Astrocyte (in vitro differentiated cells and primary cell): ENCODE data around the gene UTS2B. TPM values are rescaled to one million over a fixed set of nuclear protein-coding genes. Genes with fewer than 3 reads are reported as not detected.

Experiments
- DNase-seq: peaks from one replicate; pipeline ENCODE4 v3.0.0-alpha.2; 2010; ENCODE audit warnings: low read depth
- FAIRE-seq: peaks from 2 replicates; lab custom pipeline; 2011; peaks lifted over from hg19 to GRCh38; lab: Jason Lieb, UNC
- H2AFZ ChIP-seq: 2 replicates; pipeline ENCODE4 v1.6.0; 2012; ENCODE audit warnings: low read depth, low read length, inconsistent platforms
- H3K27ac ChIP-seq: 2 replicates; pipeline ENCODE4 v1.5.1; 2011; ENCODE audit warnings: low read depth, low read length, inconsistent platforms
- H3K27me3 ChIP-seq: 2 replicates; pipeline ENCODE4 v1.6.0; 2011; ENCODE audit warnings: low read length, inconsistent platforms; ENCODE audit not compliant: insufficient read depth
- H3K36me3 ChIP-seq: 2 replicates; pipeline ENCODE4 v1.5.1; 2011; ENCODE audit warnings: low read length, inconsistent platforms; ENCODE audit not compliant: insufficient read depth
- H3K4me1 ChIP-seq: 2 replicates; pipeline ENCODE4 v1.5.1; 2011; ENCODE audit warnings: low read length, inconsistent platforms; ENCODE audit not compliant: insufficient read depth
- H3K4me2 ChIP-seq: 2 replicates; pipeline ENCODE4 v1.6.0; 2012; ENCODE audit warnings: low read length, inconsistent platforms
- H3K4me3 ChIP-seq: 2 replicates; pipeline ENCODE4 v1.5.1; 2011; ENCODE audit warnings: low read depth, mild to moderate bottlenecking, low read length, inconsistent platforms; ENCODE audit not compliant: insufficient read depth
- H3K79me2 ChIP-seq: 2 replicates; pipeline ENCODE4 v1.6.0; 2012; ENCODE audit warnings: mild to moderate bottlenecking, low read length, inconsistent platforms; ENCODE audit not compliant: insufficient read depth
- H3K9ac ChIP-seq: 2 replicates; pipeline ENCODE4 v1.6.0; 2012; ENCODE audit warnings: mild to moderate bottlenecking, low read length, inconsistent platforms
- H3K9me3 ChIP-seq: 2 replicates; pipeline ENCODE4 v1.5.1; 2012; ENCODE audit warnings: low read depth, mild to moderate bottlenecking, low read length, inconsistent platforms; ENCODE audit not compliant: insufficient read depth
- H4K20me1 ChIP-seq: 2 replicates; pipeline ENCODE4 v1.6.0; 2012; ENCODE audit warnings: low read length, inconsistent platforms; ENCODE audit not compliant: insufficient read depth
- H3K27ac Mint-ChIP-seq: one replicate; pipeline ENCODE4 v1.8.0; 2021; ENCODE audit warnings: mild to moderate bottlenecking, mixed read lengths; ENCODE audit not compliant: unreplicated experiment
- H3K27me3 Mint-ChIP-seq: one replicate; pipeline ENCODE4 v1.8.0; 2021; ENCODE audit warnings: low read depth, mixed read lengths; ENCODE audit not compliant: unreplicated experiment
- H3K36me3 Mint-ChIP-seq: one replicate; pipeline ENCODE4 v1.8.0; 2021; ENCODE audit warnings: low read depth, mixed read lengths; ENCODE audit not compliant: unreplicated experiment
- H3K4me1 Mint-ChIP-seq: one replicate; pipeline ENCODE4 v1.8.0; 2021; ENCODE audit warnings: low read depth, mixed read lengths; ENCODE audit not compliant: unreplicated experiment
- H3K4me3 Mint-ChIP-seq: one replicate; pipeline ENCODE4 v1.8.0; 2021; ENCODE audit warnings: mild to moderate bottlenecking, moderate library complexity, mixed read lengths; ENCODE audit not compliant: unreplicated experiment
- H3K9me3 Mint-ChIP-seq: one replicate; pipeline ENCODE4 v1.8.0; 2021; ENCODE audit warnings: mild to moderate bottlenecking, mixed read lengths; ENCODE audit not compliant: unreplicated experiment
- CTCF ChIP-seq: IDR thresholded peaks from 2 replicates; pipeline ENCODE4 v1.5.1; 2011; ENCODE audit warnings: low read depth, mild to moderate bottlenecking, inconsistent platforms, low read length, moderate library complexity; ENCODE audit not compliant: insufficient read depth
- EZH2 ChIP-seq: IDR thresholded peaks from 2 replicates; pipeline ENCODE4 v1.6.1; 2012; ENCODE audit warnings: mild to moderate bottlenecking, low read length, inconsistent platforms; ENCODE audit not compliant: insufficient read depth
- total RNA-seq: library from RNA; stranded (reverse); gene quantifications from 2 replicates; pipeline ENCODE4 v1.2.1, GENCODE V29; 2021

The UTS2B gene
- total RNA-seq, 1 donor from 2014 or later, result 0.75 TPM

- H3K36me3 ChIP-seq, result no peaks in the 10 kb centered on the region
- TF ChIP-seq EZH2 (no peak), CTCF (no peak)
- no peaks in the 10 kb centered on the region for H3K27me3 ChIP-seq
- FAIRE-seq, result no peak
- H3K9me3 Mint-ChIP-seq, result peaks cover 2% of the 10 kb centered on the region
- no peaks in the 10 kb centered on the region for H4K20me1 ChIP-seq
- H3K4me1 Mint-ChIP-seq, result peaks cover 7% of the 10 kb centered on the region
- no peak overlapping the region for H3K27ac Mint-ChIP-seq
- no peak overlapping the region for H2AFZ ChIP-seq
- H3K27me3 Mint-ChIP-seq, result peaks cover 7% of the 10 kb centered on the region
- no peak overlapping the region for H3K4me2 ChIP-seq
- H3K4me3 Mint-ChIP-seq, result no peak overlapping the region
- H3K4me1 ChIP-seq, result no peaks in the 10 kb centered on the region
- no peaks in the 10 kb centered on the region for H3K9me3 ChIP-seq
- H3K4me3 ChIP-seq, result no peak overlapping the region
- no peaks in the 10 kb centered on the region for H3K36me3 Mint-ChIP-seq
- no peak overlapping the region for H3K27ac ChIP-seq
- H3K79me2 ChIP-seq, result no peaks in the 10 kb centered on the region
- peak; percentile 30 for DNase-seq
- H3K9ac ChIP-seq, result no peak overlapping the region
Measured at GRCh38 chr3:191303596-191303995, 26.7 kb downstream of the UTS2B start.

- H3K27me3 ChIP-seq, result no peaks in the 10 kb centered on the region
- no peaks in the 10 kb centered on the region for H3K79me2 ChIP-seq
- no peak overlapping the region for H2AFZ ChIP-seq
- Mint-ChIP-seq H3K27me3 (peaks cover 7% of the 10 kb centered on the region), H3K4me3 (no peak overlapping the region), H3K9me3 (peaks cover 2% of the 10 kb centered on the region), H3K27ac (no peak overlapping the region), H3K36me3 (no peaks in the 10 kb centered on the region), H3K4me1 (peaks cover 7% of the 10 kb centered on the region)
- FAIRE-seq (no peak), DNase-seq (no peak)
- H3K9me3 ChIP-seq, result no peaks in the 10 kb centered on the region
- H3K4me2 ChIP-seq, result no peak overlapping the region
- H3K36me3 ChIP-seq, result no peaks in the 10 kb centered on the region
- no peak overlapping the region for H3K27ac ChIP-seq
- no peak overlapping the region for H3K4me3 ChIP-seq
- no peaks in the 10 kb centered on the region for H4K20me1 ChIP-seq
- H3K4me1 ChIP-seq, result no peaks in the 10 kb centered on the region
- no peak overlapping the region for H3K9ac ChIP-seq
- TF ChIP-seq EZH2 (no peak), CTCF (no peak)
Measured at GRCh38 chr3:191302451-191302850, 27.9 kb downstream of the UTS2B start.

GRCh38 chr3:191301782-191302411 lies 28.4 kb downstream of the UTS2B start:
- Histone ChIP-seq H2AFZ (no peak overlapping the region), H3K9ac (no peak overlapping the region), H3K4me2 (no peak overlapping the region), H3K9me3 (no peaks in the 10 kb centered on the region), H3K79me2 (no peaks in the 10 kb centered on the region), H4K20me1 (no peaks in the 10 kb centered on the region), H3K27ac (no peak overlapping the region), H3K27me3 (no peaks in the 10 kb centered on the region), H3K36me3 (no peaks in the 10 kb centered on the region), H3K4me1 (no peaks in the 10 kb centered on the region), H3K4me3 (no peak overlapping the region)
- no peak for FAIRE-seq
- peaks cover 7% of the 10 kb centered on the region for H3K27me3 Mint-ChIP-seq
- H3K4me1 Mint-ChIP-seq, result peaks cover 7% of the 10 kb centered on the region
- no peak overlapping the region for H3K4me3 Mint-ChIP-seq
- peaks cover 2% of the 10 kb centered on the region for H3K9me3 Mint-ChIP-seq
- TF ChIP-seq EZH2 (no peak), CTCF (no peak)
- no peak overlapping the region for H3K27ac Mint-ChIP-seq
- no peaks in the 10 kb centered on the region for H3K36me3 Mint-ChIP-seq
- no peak for DNase-seq
